22Rv1 (cell line): ENCODE results near the gene MSLN.
A peak's percentile ranks its signal among the peaks of the same experiment; 100 is the strongest.

Experiments
- H3K27ac ChIP-seq: fragments of 450-650 bp; 2 replicates; pipeline ENCODE4 v1.5.1; 2017
- CTCF ChIP-seq: fragments of 450-650 bp; IDR thresholded peaks from 2 replicates; pipeline ENCODE4 v1.5.1; 2017; ENCODE audit warnings: mild to moderate bottlenecking
- ZFX ChIP-seq: fragments of 450-650 bp; IDR thresholded peaks from 2 replicates; pipeline ENCODE4 v1.6.1; 2017; ENCODE audit warnings: antibody characterized with exemption, borderline replicate concordance

The MSLN gene

DNA sequence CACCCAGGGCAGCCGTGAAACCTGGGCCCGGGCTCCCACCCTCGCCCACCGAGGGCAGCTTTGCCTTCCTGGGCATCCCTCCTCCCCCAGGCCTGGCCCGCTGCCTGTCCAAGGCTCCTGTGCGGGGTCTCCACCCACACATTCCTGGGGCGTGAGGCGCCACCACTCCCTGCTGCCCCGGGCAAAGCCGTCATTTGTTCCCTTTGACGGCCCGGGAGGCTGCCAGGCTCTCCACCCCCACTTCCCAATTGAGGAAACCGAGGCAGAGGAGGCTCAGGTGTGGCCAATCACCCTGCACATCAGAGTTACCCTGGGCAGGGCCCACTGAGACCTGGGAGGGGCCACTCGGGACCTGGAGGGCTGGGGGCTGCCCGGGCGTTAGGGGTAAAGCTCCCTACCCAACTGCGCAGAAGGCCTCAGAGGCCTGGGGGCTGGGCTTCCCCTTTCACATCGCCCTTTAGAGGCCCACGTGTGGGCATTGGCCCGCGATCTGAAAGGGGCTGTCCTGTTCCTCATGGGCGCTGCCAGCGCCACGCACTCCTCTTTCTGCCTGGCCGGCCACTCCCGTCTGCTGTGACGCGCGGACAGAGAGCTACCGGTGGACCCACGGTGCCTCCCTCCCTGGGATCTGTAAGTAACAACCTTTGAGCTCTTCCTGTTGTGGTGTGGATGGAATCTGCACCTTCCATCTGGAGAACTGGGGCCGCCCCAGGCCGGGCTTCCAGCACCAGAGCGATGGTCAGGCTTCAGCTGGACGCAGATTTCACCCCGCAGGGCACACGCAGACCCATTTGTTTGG lies at the start of gene MSLN:
MSLN (plus strand) TSS at position 190 of the 799 bp plus-strand sequence. CDS start 1,947 bp downstream, outside the sequence.
- no peak within 1 kb of the TSS for H3K27ac ChIP-seq
- TF ChIP-seq CTCF (no peak), ZFX (no peak)

- no peak overlapping the region for H3K27ac ChIP-seq
- TF ChIP-seq ZFX (no peak), CTCF (no peak)
Measured at GRCh38 chr16:711084-711483, 49.5 kb upstream of the MSLN start.

GRCh38 chr16:711548-712320 lies 48.8 kb upstream of the MSLN start:
- peak; percentile 95 for TF ChIP-seq CTCF
- TF ChIP-seq ZFX = no peak
- no peak overlapping the region for H3K27ac ChIP-seq

- peak; percentile 80 for TF ChIP-seq CTCF
- peak overlapping the region; percentile 42; the same call in 1 of the 2 replicates for H3K27ac ChIP-seq
Measured at GRCh38 chr16:712740-713250, 47.7 kb upstream of the MSLN start.

GRCh38 chr16:714079-714478 lies 46.5 kb upstream of the MSLN start:
- peak overlapping the region; percentile 98 for H3K27ac ChIP-seq
- no peak for TF ChIP-seq CTCF
- no peak for TF ChIP-seq ZFX

DNA sequence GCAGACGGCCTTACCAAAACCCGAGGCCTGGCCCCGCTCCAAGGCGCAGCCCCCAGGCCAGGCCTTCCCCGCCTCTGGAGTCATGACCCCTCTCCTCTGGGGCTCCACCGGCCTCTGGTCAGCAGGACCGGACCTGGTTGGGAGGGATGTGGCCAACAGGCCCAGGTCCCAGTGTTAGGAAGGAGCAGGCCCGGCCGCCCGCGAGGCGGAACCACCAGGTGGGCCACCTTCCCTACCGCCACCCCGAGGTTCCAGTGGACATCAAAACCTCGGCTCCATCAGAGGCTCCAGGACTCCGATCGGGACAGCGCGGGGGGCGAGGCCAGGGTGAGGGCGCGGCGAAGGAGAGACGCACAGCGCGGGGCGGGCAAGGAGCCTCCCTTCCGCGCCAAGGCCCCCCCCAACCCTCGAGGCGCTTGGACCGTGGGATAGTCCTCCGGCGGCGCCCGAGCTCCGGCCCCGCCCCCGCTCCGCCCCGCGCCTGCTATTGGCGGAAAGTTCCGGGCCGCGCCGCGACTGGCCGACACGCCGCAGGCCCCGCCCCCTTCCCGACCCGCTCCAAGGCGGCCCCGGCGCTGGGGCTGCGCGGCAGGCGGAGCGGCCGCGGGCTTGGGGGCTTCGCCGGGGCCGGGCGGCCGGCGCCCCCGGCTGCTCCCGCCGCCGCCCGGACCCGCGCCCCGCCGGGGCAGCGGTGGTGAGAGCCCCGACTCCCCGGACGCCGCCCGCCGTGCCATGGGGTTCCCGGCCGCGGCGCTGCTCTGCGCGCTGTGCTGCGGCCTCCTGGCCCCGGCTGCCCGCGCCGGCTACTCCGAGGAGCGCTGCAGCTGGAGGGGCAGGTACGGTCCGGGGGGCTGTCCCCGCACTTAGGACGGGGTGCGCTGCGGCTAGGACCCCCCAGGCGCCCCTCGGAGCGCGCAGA lies 45.7 kb upstream of the MSLN start, which contains the start of gene METRN:
METRN (plus strand) TSS at position 561 of the 919 bp plus-strand sequence; CDS start at position 733, 172 bp downstream.
- peak within 1 kb of the TSS; percentile 98 for H3K27ac ChIP-seq
- TF ChIP-seq CTCF (no peak), ZFX (no peak)
